ENCODE results near the gene WWOX.

The WWOX gene

DNA sequence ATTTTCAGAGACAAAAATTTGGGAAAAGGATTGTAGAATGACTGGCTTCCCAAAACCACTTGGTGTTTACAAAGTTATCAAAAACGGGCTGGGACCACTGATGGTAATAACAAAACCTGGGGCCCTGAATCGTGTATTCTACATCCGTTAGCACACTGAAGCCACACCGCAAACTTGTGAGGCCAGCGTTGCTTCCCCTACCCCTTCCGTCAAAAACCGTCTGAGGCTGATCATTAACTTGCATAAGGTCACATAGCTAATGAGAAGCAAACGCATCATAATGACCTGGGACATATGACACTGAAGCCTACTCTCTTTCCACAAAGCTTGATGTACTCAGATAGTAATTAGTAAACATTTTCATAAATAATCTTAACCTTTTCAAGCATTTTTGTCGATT lies 796.8 kb downstream of the WWOX start:
- DNase-seq = no peak

DNA sequence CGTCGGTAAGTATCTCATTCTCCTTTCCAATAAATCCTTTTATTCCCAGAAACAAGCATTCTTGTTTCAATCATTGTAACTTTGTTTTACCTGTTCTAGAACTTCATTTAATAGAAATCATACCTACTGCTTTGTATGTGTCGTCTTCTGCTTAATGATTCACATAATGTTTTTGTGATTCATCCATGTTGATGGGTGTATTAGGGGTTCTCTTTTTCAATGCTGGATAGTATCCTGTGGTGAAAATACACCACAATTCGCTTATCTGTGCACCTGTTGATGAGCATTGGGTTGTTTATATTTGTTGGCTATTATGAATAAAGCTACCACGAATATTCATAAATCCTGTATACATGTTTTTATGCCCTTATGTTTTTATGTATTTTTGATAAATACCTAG lies 797.8 kb downstream of the WWOX start:
- DNase-seq = no peak

DNA sequence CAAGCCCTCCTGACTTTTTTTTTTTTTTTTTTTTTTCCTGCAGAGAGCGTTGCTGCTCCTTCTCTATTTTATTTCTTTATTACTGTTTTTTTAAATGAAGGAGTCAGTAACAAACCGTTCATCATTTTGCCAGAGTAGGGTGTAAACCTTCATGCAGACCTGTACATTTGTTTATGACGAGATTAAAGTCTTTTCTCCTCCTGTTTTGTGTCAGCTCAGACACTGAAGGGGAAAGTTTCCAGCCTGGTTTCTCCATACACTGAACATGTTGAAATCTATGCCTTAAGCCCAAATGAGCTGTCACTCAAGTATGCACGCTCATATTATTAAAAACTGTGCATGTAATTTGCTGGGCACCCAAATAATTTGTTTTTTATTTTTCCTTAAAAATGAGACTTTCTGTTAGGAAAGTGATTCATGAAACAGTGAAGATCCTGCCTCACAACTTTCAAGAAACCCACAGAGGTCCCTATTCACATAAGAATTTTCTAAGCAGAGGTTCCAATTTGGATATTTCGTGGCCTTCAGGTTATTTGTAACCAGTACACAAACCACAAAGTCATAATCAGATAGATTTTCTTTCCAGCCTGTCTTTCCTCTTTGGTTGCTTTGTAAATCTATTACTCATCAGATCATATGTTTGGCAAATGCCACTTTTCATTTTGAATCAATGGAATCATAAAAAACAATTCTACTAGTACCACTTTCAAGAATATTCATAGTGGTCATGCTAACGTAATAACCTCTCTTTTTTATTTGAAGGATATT lies 800.8 kb downstream of the WWOX start:
- no peak for DNase-seq

DNA sequence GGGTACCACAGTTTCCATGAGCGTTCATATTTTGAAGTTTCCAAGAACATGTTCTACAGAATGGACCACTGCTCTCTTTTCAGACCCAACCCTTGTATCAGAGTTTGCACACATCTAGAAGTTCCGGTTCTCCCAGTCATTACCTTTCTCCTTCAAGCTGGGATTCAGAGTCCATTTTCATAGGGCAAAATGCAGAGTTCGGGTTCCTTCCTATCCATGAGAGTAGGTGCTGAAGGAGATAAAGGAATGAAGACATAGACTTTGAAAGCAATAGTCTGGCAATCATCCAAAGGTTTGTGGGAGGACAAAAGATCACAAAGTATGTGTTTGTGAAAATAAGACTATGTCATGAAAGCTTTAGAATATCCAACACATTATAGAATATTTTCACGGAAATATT lies 801.5 kb downstream of the WWOX start:
- DNase-seq = no peak

DNA sequence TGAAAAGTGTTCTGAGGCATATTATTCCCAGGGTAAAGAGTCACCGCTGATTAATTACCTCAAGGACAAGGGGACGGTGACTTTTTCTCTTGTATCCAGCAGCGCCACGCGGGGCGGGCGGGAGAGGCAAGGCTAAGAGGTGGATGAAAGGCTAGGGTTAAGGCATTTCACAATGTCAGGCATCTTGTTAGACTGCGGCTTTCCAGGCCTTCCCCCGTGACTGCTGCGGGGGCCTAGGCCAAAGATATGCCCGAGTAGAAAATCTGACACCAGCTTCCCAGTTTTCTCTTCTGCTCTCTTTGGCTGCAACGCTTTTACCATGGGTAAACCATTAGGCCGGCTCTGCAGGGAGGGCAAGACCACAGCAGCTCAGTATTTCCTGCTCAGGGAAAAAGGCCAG lies 802.9 kb downstream of the WWOX start:
- no peak for DNase-seq

DNA sequence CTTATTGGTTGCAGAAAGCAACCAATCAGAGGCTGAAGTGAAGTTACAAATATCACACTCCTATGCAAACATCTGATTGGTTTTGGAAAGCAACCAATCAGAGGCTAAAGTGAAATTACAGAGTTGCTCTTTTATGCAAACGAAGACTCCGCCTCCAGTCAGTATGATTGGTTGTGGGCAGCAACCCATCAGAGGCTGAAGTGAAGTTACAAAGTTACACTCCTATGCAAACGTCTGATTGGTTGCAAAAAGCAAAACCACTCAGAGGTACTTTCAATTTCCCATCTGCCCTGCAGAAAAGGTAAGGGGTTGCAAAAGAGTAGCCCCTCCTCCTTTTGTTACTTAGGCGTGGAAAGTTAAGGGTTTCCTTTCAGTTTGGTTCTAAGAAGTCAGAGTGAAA lies 803.8 kb downstream of the WWOX start:
- no peak for DNase-seq

DNA sequence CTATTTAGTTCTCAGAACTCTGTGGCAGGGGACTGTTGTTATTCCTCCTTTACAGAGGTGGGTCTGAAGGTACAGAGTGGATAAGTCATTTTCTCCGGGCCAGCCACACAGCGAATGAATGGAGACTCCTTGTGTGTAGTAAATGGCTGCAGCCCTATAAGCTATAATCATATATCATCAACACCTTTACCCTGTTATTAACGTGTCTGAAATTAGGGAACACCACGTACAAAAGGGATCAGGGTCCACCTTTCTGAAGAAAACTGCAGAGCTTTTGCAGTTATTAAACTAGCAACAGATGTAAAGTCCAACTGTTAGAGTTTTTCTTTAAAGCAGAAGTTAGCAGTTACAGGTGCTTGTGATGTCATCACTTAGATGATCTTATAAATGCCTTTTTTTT lies 804.4 kb downstream of the WWOX start:
- DNase-seq = no peak

DNA sequence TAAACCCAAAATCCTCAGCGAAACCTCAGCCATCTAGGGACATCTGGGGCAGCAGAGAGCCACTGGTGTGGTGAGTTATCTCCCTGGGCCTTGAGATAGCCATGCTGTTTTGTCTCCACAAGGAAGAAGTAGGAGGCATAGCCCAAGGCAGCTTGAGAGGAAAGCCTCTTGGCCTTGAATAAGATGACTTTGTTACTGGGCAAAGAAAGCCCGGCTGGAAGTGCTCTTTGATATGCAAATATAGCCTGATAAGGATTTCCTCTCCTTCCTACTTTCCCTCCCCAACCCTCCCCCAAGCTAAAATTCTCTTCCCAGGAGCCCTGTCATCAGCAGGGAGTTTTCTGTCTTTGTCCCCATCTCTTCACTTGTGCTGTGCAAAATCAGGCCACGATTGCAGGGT lies 806.7 kb downstream of the WWOX start:
- DNase-seq = no peak

DNA sequence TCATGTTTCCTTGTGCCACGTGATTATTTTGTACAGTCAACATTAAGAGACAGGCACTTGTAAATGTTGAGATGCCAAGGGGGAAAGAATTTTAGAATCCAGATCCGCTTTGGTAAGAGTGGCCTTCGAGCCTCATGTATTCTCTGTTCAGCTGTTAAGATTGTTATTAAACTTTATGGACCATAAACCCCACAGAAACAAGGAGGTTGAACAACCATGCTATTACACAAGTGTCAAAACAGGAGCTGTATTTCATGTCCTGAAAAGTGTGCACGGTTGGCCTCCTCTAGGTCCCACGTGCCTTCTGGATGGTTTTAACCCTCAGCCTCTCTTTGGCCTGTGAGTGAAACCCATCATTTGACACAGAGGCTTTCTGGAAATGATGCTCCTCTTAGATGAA lies 809.8 kb downstream of the WWOX start:
- no peak for DNase-seq

DNA sequence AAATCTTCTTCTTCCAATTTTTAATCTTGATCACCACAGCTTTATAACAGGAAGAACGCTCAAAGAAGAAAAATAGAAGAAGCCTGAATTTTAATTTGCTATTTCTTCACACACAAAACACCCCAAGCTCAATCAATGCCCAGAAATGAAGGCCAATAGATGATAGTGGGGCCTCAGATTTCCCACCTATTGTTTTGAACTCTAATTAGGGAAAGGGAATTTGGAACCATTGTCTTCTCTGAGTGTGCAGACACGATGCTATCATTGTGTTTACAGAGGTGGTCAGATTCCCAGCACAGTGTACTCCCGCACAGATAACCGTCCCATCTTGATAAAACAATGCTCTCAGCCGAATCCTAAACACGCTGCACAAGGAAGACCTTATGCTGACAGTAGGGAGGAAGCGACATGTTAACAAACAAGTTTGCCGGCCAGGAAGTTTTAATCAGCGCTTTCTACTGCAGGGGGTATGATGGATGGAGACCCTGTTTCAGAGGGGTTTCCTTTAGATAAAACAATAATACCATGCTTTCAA lies 816.4 kb downstream of the WWOX start:
- no peak for DNase-seq

DNA sequence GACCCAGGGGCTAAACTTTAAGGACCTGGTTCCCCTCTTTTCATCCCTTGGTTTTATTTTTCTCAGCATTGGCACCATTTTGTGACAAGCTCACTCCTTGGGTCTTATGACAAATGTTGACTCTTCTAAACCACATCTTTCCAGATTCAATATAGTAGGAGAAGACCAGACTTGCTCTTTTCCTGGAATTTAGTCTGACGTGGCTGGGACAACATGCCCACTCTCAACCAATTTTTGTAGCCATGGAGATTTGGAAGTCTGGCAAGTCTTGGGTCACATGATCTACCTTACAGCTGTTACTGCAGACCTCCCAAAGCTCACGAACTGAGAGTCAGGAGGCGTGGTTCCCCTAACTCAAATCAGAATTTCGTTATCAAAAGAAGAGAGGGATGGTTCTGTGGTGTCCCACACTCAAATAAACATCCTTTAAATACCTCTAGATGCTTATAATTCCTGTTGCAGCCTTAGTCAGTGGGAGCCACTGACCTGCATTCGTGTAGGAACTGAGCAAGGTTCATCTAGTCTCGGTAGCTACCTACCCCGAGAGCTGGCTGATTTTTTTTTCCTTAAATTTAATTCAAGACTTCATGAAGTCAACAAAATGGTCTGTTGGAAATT lies 817.6 kb downstream of the WWOX start:
- no peak for DNase-seq

DNA sequence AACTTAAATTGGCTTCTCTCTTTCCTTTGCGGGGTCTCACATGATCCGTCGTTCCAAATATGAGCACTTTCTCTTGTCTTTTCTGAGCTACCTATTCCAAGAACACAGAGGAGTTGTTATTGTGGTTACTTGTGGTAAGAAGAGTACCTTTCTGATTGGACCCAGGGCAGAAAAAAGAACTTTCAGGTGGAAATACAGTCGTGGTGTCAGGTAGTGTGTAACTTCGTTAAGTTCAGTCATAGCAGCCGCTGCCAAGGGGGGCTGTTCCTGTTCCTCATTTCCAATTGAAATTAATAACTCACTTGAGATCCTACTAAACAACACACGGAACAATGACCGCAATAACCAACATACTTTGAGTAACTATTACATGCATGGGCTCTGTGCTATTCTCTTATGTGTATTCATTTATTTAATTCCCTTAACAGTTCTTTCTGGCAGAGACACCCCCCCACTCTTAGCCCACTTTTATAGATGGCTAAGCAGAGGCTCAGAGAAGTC lies 819.4 kb downstream of the WWOX start:
- DNase-seq = no peak

DNA sequence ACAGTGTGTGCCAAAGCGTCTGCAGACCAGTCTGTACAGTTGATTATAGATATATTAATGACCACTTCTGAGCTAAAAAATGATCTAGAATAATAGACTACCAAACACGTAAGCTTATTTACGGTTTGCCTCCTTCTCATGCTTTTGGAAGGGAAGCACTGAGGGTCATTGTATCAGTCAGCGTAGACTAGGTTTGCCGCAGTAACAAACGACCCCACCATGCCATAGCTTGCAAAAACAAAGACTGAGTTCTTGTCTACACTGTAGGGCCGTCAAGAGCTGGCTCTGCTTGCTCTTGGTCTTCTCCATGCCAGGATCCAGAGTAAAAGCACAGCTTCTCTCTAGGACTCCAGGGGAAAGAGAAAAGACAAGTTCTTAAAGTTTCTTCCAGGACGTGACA lies 820.4 kb downstream of the WWOX start:
- DNase-seq = no peak

DNA sequence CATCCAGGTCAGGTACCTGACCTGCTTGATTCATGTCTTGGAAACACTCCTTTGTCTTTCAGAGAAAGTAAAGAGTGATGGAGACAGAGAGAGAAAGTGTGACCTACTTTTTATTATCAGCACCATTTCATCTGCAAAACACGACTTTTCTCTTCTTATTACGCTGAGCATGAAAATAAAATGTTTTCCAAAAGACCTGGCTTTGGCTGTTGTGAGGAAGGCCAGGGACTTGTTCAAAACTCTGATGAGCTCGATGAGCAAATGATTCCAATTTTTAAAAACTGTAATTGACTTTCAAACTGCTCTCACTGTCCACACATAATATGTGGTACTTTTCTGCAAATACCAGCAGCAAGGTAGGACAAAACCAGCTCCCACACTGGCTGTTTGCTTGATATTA lies 821.2 kb downstream of the WWOX start:
- DNase-seq = no peak

DNA sequence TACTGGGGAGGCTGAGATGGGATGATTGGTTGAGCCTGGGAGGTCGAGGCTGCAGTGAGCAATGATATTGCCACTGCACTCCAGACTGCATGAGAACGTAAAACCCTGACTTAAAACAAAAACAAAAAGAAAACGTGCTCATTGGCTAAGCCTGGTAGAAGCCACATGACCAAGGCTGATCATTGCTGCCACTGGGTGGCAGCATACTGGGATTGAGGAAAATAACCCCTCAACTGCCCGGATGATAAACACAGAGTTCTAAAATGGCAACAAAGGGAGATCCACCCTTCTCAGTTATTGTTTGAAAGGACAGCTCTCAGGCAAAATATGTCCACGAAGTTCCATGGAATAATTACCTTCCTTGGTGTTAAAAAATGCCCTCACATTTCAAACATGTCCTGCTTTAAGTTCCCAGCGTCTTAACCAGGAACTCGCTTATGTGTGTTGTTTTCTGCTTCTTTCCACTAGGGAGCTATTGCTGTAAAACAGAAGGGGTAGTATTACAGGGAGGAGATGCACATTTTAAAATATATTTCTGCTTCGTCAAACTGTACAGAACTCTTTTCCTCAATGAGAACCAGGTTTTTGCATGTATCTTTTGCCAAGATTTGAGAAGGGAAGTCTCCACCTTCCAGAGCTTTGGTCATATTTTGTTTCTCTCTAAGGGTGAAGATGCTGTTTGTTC lies 825.8 kb downstream of the WWOX start:
- no peak for DNase-seq

DNA sequence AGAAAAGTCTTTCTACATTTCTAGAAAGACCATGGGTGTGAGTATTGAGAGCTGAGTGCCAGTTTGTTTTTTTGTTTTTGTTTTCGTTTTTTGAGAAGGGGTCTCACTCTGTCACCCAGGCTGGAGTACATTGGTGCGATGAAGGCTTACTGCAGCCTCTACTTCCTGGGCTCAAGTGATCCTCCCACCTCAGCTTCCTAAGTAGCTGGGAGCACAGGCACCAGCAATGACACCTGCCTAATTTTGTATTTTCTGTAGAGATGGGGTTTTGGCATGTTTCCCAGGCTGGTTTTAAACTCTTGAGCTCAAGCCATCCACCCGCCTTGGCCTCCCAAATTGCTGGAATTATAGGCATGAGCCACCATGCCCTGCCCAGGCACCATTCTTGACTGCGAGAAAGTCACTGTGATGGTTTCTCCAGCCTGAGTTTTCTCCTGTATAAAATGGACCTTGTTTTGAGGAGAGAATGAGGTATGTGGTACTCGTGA lies 827.3 kb downstream of the WWOX start:
- no peak for DNase-seq

DNA sequence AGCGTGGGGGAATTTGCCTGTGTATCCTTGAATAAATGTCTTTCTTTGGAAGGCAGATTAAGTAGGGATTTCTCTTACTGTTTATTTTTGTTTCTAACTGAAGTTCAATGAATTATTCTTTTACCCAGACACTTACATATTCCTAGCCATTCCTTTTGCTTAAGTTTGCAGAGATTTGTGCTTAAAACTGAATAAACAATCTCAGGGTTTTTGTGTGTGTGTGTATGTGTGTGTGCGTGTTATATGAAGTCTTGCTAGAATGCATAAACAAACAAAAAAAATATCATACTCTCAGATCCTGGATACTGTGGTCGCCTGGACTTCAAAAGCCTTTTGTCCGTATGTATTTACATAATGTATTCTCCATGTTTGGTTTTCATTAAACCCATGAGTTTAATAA lies 828.3 kb downstream of the WWOX start:
- DNase-seq = no peak

DNA sequence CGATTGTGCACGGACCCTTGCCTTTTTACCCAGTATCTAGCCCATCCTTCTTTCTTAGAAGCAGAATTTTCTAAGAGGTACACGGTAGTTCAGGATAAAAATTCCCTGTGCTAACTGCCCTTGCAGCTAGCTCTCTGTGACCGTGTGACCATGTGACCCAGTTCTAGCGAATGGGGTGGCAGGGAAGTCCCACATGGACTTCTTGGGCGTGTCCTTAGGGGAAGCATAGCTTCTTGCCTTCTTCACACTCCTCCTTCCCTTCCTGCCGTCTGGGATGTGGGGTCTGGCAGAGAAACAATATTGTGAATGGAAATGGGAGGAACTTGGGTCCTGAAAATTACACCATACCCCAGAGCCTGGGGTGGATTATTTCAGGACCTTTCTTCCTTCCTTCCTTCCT lies 830.4 kb downstream of the WWOX start:
- DNase-seq = no peak

DNA sequence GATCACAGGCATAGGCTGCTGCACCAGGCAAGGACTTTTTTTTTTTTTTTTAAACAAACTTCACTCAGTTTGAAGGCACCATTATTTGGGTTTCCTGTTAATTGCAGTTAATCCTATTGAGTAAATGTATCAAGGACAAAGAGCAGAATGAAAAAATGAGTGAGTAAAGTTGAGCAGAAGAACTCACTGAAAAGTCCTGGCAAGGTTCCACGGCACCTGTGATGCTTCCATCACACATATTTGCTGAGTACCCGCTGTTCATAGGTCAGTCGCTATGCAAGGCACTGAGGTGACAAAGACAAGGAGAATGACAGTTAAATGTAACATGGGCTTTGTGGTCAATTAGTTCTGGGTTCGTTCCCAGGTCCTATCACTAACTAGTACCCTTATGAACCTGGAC lies 831.1 kb downstream of the WWOX start:
- no peak for DNase-seq

DNA sequence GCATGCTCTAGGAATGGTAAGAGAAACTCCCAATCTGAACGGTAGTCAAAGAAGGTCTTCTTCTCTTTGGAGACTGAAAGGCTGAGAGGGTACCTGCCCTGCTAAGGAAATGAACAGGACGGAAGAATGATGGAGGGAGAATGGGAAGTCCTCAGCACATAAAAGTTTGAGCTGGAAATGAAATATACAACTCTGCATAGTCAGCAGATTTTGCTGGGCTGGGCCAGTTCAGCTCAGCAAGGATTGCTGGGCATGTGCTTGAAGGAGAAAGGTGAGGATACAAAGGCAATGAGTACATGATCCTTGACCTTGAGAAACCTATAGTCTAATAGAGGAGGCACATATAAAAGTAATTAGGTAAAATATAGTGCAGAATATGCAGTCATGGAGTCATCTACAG lies 831.8 kb downstream of the WWOX start:
- no peak for DNase-seq

DNA sequence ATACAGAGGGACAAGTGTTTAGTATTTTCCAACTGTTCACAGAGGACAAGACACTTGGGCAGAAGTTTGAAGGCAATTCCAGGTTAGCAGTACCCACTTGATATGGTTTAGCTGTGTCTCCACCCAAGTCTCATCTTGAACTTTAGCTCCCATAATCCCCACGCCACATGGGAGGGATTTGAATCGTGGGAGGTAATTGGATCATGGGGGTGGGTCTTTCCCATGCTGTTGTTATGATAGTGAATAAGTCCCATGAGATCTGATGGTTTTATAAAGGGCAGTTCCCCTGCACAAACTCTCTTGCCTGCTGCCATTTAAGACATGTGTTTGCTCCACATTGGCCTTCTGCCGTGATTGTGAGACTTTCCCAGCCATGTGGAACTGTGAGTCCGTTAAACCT lies 832.2 kb downstream of the WWOX start:
- DNase-seq = no peak

DNA sequence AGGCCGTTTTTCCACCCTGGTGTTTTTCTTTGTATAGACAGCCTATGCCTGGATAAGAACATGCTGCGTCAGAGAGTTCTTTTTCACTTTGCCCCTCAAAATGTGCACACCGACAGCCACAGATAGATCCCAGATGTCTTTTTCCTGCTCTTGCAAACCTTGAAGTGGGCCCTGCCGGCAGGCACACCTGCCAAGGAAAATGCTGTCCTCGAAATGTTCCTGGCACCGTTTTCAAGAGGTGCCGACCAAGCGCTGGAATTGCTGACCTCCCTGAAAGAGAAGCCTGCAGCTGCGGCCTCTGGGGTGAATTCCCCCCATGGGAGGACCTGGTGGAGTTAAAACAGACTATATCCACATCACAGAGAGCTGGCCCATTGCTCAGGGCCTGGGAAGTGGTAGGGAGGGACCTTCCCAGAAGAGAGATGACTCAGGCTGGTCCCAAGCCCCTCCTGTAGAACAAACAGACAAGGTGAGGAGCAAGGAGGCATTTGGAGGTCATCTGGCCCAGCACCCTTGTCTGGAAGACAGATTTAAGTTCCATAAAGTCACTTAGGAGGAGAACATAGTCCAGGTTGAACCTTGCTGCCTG lies 833.0 kb downstream of the WWOX start:
- no peak for DNase-seq

DNA sequence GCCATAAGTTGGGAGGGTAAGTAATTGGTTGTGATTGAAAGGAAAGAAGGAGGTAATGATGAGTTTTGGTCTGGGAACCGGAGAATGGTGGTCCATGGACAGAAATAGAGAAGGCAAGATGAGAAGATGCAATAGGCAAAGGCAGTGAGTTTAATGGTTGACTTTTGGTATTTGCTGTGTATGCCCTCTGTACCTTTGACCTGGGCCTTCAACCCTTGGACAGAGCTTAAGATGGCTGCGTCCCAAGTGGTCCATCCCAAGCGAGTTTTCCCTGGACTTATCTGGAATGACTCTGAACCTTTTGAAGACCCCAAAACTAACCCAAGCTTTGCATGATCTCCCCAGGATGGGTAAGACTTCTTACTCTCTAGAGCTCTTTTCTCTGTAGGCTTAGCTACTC lies 836.6 kb downstream of the WWOX start:
- DNase-seq = no peak
